HCT116 (cell line): ENCODE measurements around the gene CARS1. TPM values are rescaled to one million over a fixed set of nuclear protein-coding genes. Genes with fewer than 3 reads are reported as not detected.

Experiments
- ATAC-seq: fragments of 200-7000 bp; cut with Tn5 transposase; 2 replicates; pipeline ENCODE4 v1.9.1; 2020; ENCODE audit warnings: mild to moderate bottlenecking, moderate library complexity
- BruUV-seq: library from RNA; stranded (reverse); fragments of 400-500 nt; replicated peaks from 2 replicates; lab custom pipeline; 2021; lab: Mats Ljungman, UMichigan
- CTCF ChIA-PET: fragments of 300-600 bp; sonication (Branson Sonifier 250); formaldehyde crosslinking; loops from one replicate; lab custom pipeline; 2021; ENCODE audit warnings: antibody characterized with exemption; lab: Charles Lee
- POLR2A ChIA-PET: fragments of 300-600, 350-600 bp; sonication (Branson Sonifier 250); formaldehyde crosslinking; loops from one replicate; lab custom pipeline; 2021; ENCODE audit warnings: antibody characterized with exemption; lab: Charles Lee
- RAD21 ChIA-PET, 2 experiments: fragments of 300-600 bp; sonication (Branson Sonifier 250); formaldehyde crosslinking; loops; one replicate each; lab custom pipeline; 2023; ENCODE audit warnings: low total read pairs in 2 of 2; ENCODE audit not compliant: uncharacterized antibody in 2 of 2, unreplicated experiment in 2 of 2, low non-redundant PET in 1 of 2; lab: Charles Lee
- DNase-seq: peaks from one replicate; pipeline ENCODE4 v3.0.0-alpha.2; 2010; ENCODE audit warnings: low read depth, low spot score
- H2AFZ ChIP-seq: fragments of 200-600 bp; shearing (Covaris generic), sonication (generic); 2 replicates; pipeline ENCODE4 v1.6.1; 2017; ENCODE audit warnings: low read depth, mixed run types, mixed read lengths, antibody characterized with exemption, low read length; ENCODE audit not compliant: poor library complexity, severe bottlenecking
- H3K27ac ChIP-seq: 2 replicates; pipeline ENCODE4 v1.5.1; 2012; ENCODE audit warnings: low read depth, low read length
- H3K27me3 ChIP-seq: fragments of 200-600 bp; sonication (generic); 2 replicates; pipeline ENCODE4 v1.6.1; 2016; ENCODE audit warnings: mixed run types, low read length, mixed read lengths; ENCODE audit not compliant: insufficient read depth
- H3K36me3 ChIP-seq, 2 experiments: fragments of 200-500 bp in 1 of 2; fragments of 200-600 bp in 1 of 2; sonication (Bioruptor generic) in 1 of 2; sonication (generic) in 1 of 2; 2 replicates each; pipeline versions ENCODE4 v1.5.1 to v1.6.1; 2014 to 2016; ENCODE audit warnings: low read length in 2 of 2, inconsistent platforms in 1 of 2, mixed read lengths in 1 of 2, mixed run types in 1 of 2; ENCODE audit not compliant: insufficient read depth in 2 of 2, control insufficient read depth in 1 of 2
- H3K4me1 ChIP-seq, 2 experiments: fragments of 200-600 bp in 1 of 2; sonication (generic) in 1 of 2; 2 replicates each; pipeline versions ENCODE4 v1.5.1 to v1.6.1; 2012 to 2017; ENCODE audit warnings: low read length in 2 of 2, inconsistent platforms in 1 of 2, mild to moderate bottlenecking in 1 of 2, mixed read lengths in 1 of 2, mixed run types in 1 of 2, moderate library complexity in 1 of 2; ENCODE audit not compliant: insufficient read depth in 2 of 2, control insufficient read depth in 1 of 2
- H3K4me2 ChIP-seq: fragments of 200-600 bp; sonication (generic); 2 replicates; pipeline ENCODE4 v1.6.1; 2017; ENCODE audit warnings: mixed run types, low read length, mixed read lengths
- H3K4me3 ChIP-seq, 2 experiments: fragments of 200-600 bp in 1 of 2; sonication (generic) in 1 of 2; replicated peaks in 1 of 2; 2 replicates each; pipeline ENCODE4 v1.5.1; 2011 to 2016; ENCODE audit warnings: low read length in 2 of 2, control low read depth in 1 of 2, low read depth in 1 of 2, mild to moderate bottlenecking in 1 of 2, mixed read lengths in 1 of 2, mixed run types in 1 of 2
- H3K79me2 ChIP-seq: fragments of 200-600 bp; sonication (generic); 2 replicates; pipeline ENCODE4 v1.6.1; 2017; ENCODE audit warnings: mild to moderate bottlenecking, mixed run types, low read length, moderate library complexity, mixed read lengths; ENCODE audit not compliant: insufficient read depth
- H3K9ac ChIP-seq: fragments of 200-600 bp; sonication (generic); 2 replicates; pipeline ENCODE4 v1.6.1; 2016; ENCODE audit warnings: low read length, mixed read lengths
- H3K9me2 ChIP-seq: fragments of 200-600 bp; sonication (generic), shearing (Covaris generic); 2 replicates; pipeline ENCODE4 v1.6.1; 2017; ENCODE audit warnings: mixed run types, mild to moderate bottlenecking, moderate library complexity; ENCODE audit not compliant: insufficient read depth
- H3K9me3 ChIP-seq, 2 experiments: fragments of 200-500 bp in 1 of 2; fragments of 200-600 bp in 1 of 2; sonication (Bioruptor generic) in 1 of 2; sonication (generic) in 1 of 2; 2 replicates each; pipeline ENCODE4 v1.6.1; 2014 to 2017; ENCODE audit warnings: low read length in 2 of 2, mixed read lengths in 2 of 2, inconsistent platforms in 1 of 2, low read depth in 1 of 2, mild to moderate bottlenecking in 1 of 2, mixed run types in 1 of 2, moderate library complexity in 1 of 2; ENCODE audit not compliant: control insufficient read depth in 1 of 2, insufficient read depth in 1 of 2
- H4K20me1 ChIP-seq: fragments of 200-600 bp; sonication (generic), shearing (Covaris generic); 2 replicates; pipeline ENCODE4 v1.6.1; 2017; ENCODE audit warnings: mixed run types, mild to moderate bottlenecking, moderate library complexity; ENCODE audit not compliant: insufficient read depth
- CEBPB ChIP-seq: IDR thresholded peaks from 2 replicates; pipeline ENCODE4 v1.6.1; 2012; ENCODE audit warnings: low read depth
- EGR1 ChIP-seq: IDR thresholded peaks from 2 replicates; pipeline ENCODE4 v1.6.1; 2012; ENCODE audit warnings: low read depth
- ELF1 ChIP-seq: IDR thresholded peaks from 2 replicates; pipeline ENCODE4 v1.6.1; 2012; ENCODE audit warnings: low read depth, borderline replicate concordance
- EZH2 ChIP-seq: fragments of 200-600 bp; sonication (generic); IDR thresholded peaks from 2 replicates; pipeline ENCODE4 v1.6.1; 2017; ENCODE audit warnings: antibody characterized with exemption, mixed run types
- EZH2phosphoT487 ChIP-seq: fragments of 200-600 bp; IDR thresholded peaks from 2 replicates; pipeline ENCODE4 v1.6.1; 2018; ENCODE audit warnings: antibody characterized with exemption, borderline replicate concordance
- FOSL1 ChIP-seq: IDR thresholded peaks from 2 replicates; pipeline ENCODE4 v1.6.1; 2012; ENCODE audit warnings: low read depth
- JUND ChIP-seq: IDR thresholded peaks from 2 replicates; pipeline ENCODE4 v1.6.1; 2012
- MAX ChIP-seq: IDR thresholded peaks from 2 replicates; pipeline ENCODE4 v1.6.1; 2012
- POLR2A ChIP-seq: IDR thresholded peaks from 2 replicates; pipeline ENCODE4 v1.7.0; 2011; ENCODE audit warnings: borderline replicate concordance; ENCODE audit not compliant: insufficient read depth, insufficient read length; ENCODE audit errors: extremely low read depth
- POLR2AphosphoS5 ChIP-seq: IDR thresholded peaks from 2 replicates; pipeline ENCODE4 v1.6.1; 2011; ENCODE audit warnings: mild to moderate bottlenecking, low read depth, low read length, moderate library complexity
- RAD21 ChIP-seq: IDR thresholded peaks from 2 replicates; pipeline ENCODE4 v1.6.1; 2012; ENCODE audit warnings: low read depth, mild to moderate bottlenecking
- SP1 ChIP-seq: IDR thresholded peaks from 2 replicates; pipeline ENCODE4 v1.6.1; 2012; ENCODE audit warnings: low read depth
- YY1 ChIP-seq: IDR thresholded peaks from 2 replicates; pipeline ENCODE4 v1.6.1; 2011; ENCODE audit warnings: low read length, low read depth, moderate library complexity, mild to moderate bottlenecking; ENCODE audit not compliant: insufficient replicate concordance; ENCODE audit errors: extremely low read depth
- ZBTB33 ChIP-seq: IDR thresholded peaks from 2 replicates; pipeline ENCODE4 v1.6.1; 2011; ENCODE audit warnings: mild to moderate bottlenecking, low read length, moderate library complexity; ENCODE audit not compliant: insufficient replicate concordance; ENCODE audit errors: extremely low read depth
- ZFX ChIP-seq: fragments of 450-650 bp; IDR thresholded peaks from 2 replicates; pipeline ENCODE4 v1.6.1; 2017
- intact Hi-C: fragments of 100-400 bp; cut with micrococcal nuclease; formaldehyde crosslinking; loops from 2 replicates; pipeline ENCODE4 v1.10.0; 2022
- total RNA-seq: library from RNA; stranded (reverse); gene quantifications from one replicate; pipeline ENCODE4 v1.2.1, GENCODE V29; 2021; ENCODE audit not compliant: unreplicated experiment
- TF ChIP-seq, protein P1 (sequence below), 3 experiments: fragments of 200-600 bp in 1 of 3; sonication (generic) in 1 of 3; IDR thresholded peaks in 2 of 3; conservative IDR thresholded peaks in 1 of 3; 2 replicates each; pipeline ENCODE4 v1.5.1; 2012 to 2017; ENCODE audit warnings: low read depth in 2 of 3, low read length in 2 of 3, antibody characterized with exemption in 1 of 3, borderline replicate concordance in 1 of 3, control low read depth in 1 of 3, mild to moderate bottlenecking in 1 of 3, mixed read lengths in 1 of 3, mixed run types in 1 of 3, moderate library complexity in 1 of 3; ENCODE audit not compliant: insufficient read depth in 1 of 3

CARS1 gene
- total RNA-seq, 1 experiment from 2014 or later = 124 TPM

DNA sequence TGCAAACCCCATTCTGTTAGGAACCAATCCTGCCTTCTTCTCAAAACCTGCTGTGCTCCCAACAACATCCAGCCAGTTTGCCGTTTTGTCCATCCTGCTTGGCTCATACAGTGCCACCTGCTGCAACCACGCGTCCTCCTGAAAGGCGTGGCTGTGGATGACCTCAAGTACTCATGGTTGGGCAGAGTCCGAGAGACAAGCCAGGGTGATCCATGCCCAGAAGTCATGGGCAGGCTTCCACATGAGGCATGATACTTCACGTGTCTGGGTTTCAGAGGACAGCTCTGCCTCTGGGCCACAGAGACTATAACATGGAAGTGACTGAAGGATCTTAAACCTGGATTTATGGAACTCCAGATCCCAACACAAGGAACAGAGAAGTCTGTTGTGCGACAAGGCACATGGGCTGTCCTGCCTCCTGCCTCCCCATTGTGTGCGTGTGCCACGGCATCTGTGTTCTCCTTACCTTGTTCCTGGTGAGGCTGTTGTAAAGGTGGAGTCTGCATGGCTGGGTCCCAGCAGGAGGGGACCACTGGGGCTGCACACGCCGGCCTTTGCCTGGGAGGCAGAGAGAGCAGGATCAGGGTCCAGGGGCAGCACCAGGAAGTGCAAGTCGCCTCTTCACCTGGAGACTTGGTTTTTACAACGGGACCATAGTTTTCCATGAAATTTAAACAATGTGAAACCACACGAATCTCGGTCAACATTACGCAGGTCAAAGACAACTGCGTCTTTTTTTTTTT is 15.4 kb downstream of the CARS1 start:
- no peak overlapping the region for H3K27ac ChIP-seq
- no peak overlapping the region for H3K9ac ChIP-seq
- ATAC-seq (no peak), DNase-seq (no peak)
- ChIA-PET POLR2A (no interaction called here), CTCF (no interaction called here), RAD21 (no interaction called here)
- H3K79me2 ChIP-seq = peaks cover 47% of the 10 kb centered on the region
- H3K4me1 ChIP-seq = no peaks in the 10 kb centered on the region; a peak in 1 of 4 replicates
- TF ChIP-seq EZH2phosphoT487 = no peak
- TF ChIP-seq CEBPB = no peak
- peak; percentile 12; the same call in 1 of the 2 replicates for TF ChIP-seq POLR2AphosphoS5
- TF ChIP-seq JUND = no peak
- TF ChIP-seq POLR2A = no peak
- no peak for TF ChIP-seq SP1
- no peak for TF ChIP-seq RAD21
- TF ChIP-seq FOSL1 = no peak
- no peak overlapping the region for H3K4me3 ChIP-seq
- no peak overlapping the region for H2AFZ ChIP-seq
- BruUV-seq = no TSS peak
- no peaks in the 10 kb centered on the region for H3K9me2 ChIP-seq
- H3K36me3 ChIP-seq = peaks cover 29 to 31% of the 10 kb centered on the region in 2 experiments; a peak in 3 of 4 replicates
- H3K4me2 ChIP-seq = no peak overlapping the region
- H4K20me1 ChIP-seq = no peaks in the 10 kb centered on the region; the same call in 1 of the 2 replicates
- H3K27me3 ChIP-seq = no peaks in the 10 kb centered on the region
- intact Hi-C loops = no loop called here
- no peaks in the 10 kb centered on the region for H3K9me3 ChIP-seq

GRCh38 chr11:3040881-3041280 is 16.3 kb downstream of the CARS1 start:
- ChIA-PET CTCF (no interaction called here), POLR2A (no interaction called here)
- TF ChIP-seq CEBPB (no peak), ELF1 (no peak), MAX (no peak), YY1 (no peak), FOSL1 (no peak), POLR2AphosphoS5 (no peak), EZH2 (no peak), RAD21 (no peak), ZFX (no peak), ZBTB33 (no peak), EGR1 (no peak)
- TF ChIP-seq, protein P1, sequence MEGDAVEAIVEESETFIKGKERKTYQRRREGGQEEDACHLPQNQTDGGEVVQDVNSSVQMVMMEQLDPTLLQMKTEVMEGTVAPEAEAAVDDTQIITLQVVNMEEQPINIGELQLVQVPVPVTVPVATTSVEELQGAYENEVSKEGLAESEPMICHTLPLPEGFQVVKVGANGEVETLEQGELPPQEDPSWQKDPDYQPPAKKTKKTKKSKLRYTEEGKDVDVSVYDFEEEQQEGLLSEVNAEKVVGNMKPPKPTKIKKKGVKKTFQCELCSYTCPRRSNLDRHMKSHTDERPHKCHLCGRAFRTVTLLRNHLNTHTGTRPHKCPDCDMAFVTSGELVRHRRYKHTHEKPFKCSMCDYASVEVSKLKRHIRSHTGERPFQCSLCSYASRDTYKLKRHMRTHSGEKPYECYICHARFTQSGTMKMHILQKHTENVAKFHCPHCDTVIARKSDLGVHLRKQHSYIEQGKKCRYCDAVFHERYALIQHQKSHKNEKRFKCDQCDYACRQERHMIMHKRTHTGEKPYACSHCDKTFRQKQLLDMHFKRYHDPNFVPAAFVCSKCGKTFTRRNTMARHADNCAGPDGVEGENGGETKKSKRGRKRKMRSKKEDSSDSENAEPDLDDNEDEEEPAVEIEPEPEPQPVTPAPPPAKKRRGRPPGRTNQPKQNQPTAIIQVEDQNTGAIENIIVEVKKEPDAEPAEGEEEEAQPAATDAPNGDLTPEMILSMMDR (IDR thresholded peaks at IDR 0.05 in 2 of 3, conservative IDR thresholded peaks at IDR 0.05 in 1 of 3; ENCODE audit: borderline replicate concordance in 1 of 3, insufficient read depth in 1 of 3, low read depth in 2 of 3, low read length in 2 of 3) = no peak

More at GRCh38 chr11:3040881-3041280, 16.3 kb downstream of the CARS1 start:
- H3K27me3 ChIP-seq = no peaks in the 10 kb centered on the region
- H4K20me1 ChIP-seq = no peaks in the 10 kb centered on the region; the same call in 1 of the 2 replicates
- ATAC-seq (no peak), DNase-seq (no peak)
- no peaks in the 10 kb centered on the region; a peak in 1 of 4 replicates for H3K4me1 ChIP-seq
- BruUV-seq = no TSS peak
- intact Hi-C loops = no loop called here
- no peak overlapping the region for H3K9ac ChIP-seq
- H2AFZ ChIP-seq = no peak overlapping the region
- peaks cover 37% of the 10 kb centered on the region for H3K79me2 ChIP-seq
- no peaks in the 10 kb centered on the region for H3K9me3 ChIP-seq
- RAD21 ChIA-PET = no interaction called here
- H3K4me3 ChIP-seq = no peak overlapping the region
- H3K36me3 ChIP-seq = peaks cover 32 to 41% of the 10 kb centered on the region in 2 experiments; a peak in 3 of 4 replicates
- no peak overlapping the region for H3K27ac ChIP-seq
- H3K9me2 ChIP-seq = no peaks in the 10 kb centered on the region
- H3K4me2 ChIP-seq = no peak overlapping the region
